ENCODE data around the gene GABRG3. TPM values are rescaled to one million over a fixed set of nuclear protein-coding genes. Genes with fewer than 3 reads are reported as not detected.
A peak's percentile ranks its signal among the peaks of the same experiment; 100 is the strongest.

Gene GABRG3
- total RNA-seq = 2.5 to 3.1 TPM (median 3.0 TPM) in 3 replicates

GRCh38 chr15:26970712-26971210 is at the start of gene GABRG3:
Gene GABRG3, plus strand, starts transcription at chr15:26971181.
- H3K9me3 Mint-ChIP-seq = no peaks in the 10 kb centered on the region
- H3K27ac Mint-ChIP-seq = no peak within 1 kb of the TSS
- no peaks in the 10 kb centered on the region for H3K36me3 Mint-ChIP-seq
- peak in 1 of 2 experiments; percentile 49 for DNase-seq (ENCODE audit: low spot score in 2 of 2, unreplicated experiment in 2 of 2)
- TF ChIP-seq, protein P1, sequence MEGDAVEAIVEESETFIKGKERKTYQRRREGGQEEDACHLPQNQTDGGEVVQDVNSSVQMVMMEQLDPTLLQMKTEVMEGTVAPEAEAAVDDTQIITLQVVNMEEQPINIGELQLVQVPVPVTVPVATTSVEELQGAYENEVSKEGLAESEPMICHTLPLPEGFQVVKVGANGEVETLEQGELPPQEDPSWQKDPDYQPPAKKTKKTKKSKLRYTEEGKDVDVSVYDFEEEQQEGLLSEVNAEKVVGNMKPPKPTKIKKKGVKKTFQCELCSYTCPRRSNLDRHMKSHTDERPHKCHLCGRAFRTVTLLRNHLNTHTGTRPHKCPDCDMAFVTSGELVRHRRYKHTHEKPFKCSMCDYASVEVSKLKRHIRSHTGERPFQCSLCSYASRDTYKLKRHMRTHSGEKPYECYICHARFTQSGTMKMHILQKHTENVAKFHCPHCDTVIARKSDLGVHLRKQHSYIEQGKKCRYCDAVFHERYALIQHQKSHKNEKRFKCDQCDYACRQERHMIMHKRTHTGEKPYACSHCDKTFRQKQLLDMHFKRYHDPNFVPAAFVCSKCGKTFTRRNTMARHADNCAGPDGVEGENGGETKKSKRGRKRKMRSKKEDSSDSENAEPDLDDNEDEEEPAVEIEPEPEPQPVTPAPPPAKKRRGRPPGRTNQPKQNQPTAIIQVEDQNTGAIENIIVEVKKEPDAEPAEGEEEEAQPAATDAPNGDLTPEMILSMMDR (IDR thresholded peaks at IDR 0.05; ENCODE audit: unreplicated experiment) = no peak
- peak within 1 kb of the TSS; percentile 70 for H3K4me3 Mint-ChIP-seq
- H3K27me3 Mint-ChIP-seq (ENCODE audit: low read depth) = peaks cover 83% of the 10 kb centered on the region
- H3K4me1 Mint-ChIP-seq = peaks cover 4% of the 10 kb centered on the region

GRCh38 chr15:26921433-26921832 is 49.5 kb upstream of the GABRG3 start:
- TF ChIP-seq, protein P1 (IDR thresholded peaks at IDR 0.05; ENCODE audit: unreplicated experiment) = no peak
- Mint-ChIP-seq H3K9me3 (peaks cover 6% of the 10 kb centered on the region), H3K4me3 (no peak overlapping the region), H3K27me3 (ENCODE audit: low read depth) (no peaks in the 10 kb centered on the region), H3K36me3 (no peaks in the 10 kb centered on the region), H3K4me1 (no peaks in the 10 kb centered on the region), H3K27ac (no peak overlapping the region)
- no peak for DNase-seq (ENCODE audit: low spot score in 2 of 2, unreplicated experiment in 2 of 2)

- TF ChIP-seq, protein P1 (IDR thresholded peaks at IDR 0.05; ENCODE audit: unreplicated experiment) = no peak
- Mint-ChIP-seq H3K4me3 (no peak overlapping the region), H3K36me3 (no peaks in the 10 kb centered on the region), H3K27ac (no peak overlapping the region), H3K27me3 (ENCODE audit: low read depth) (peaks cover 5% of the 10 kb centered on the region), H3K9me3 (peaks cover 6% of the 10 kb centered on the region), H3K4me1 (no peaks in the 10 kb centered on the region)
- DNase-seq (ENCODE audit: low spot score in 2 of 2, unreplicated experiment in 2 of 2) = no peak
Measured at GRCh38 chr15:26926081-26926480, 44.9 kb upstream of the GABRG3 start.

GRCh38 chr15:26928051-26928450 is 42.9 kb upstream of the GABRG3 start:
- no peaks in the 10 kb centered on the region for H3K36me3 Mint-ChIP-seq
- TF ChIP-seq, protein P1 (IDR thresholded peaks at IDR 0.05; ENCODE audit: unreplicated experiment) = no peak
- peaks cover 5% of the 10 kb centered on the region for H3K27me3 Mint-ChIP-seq (ENCODE audit: low read depth)
- peaks cover 8% of the 10 kb centered on the region for H3K9me3 Mint-ChIP-seq
- no peak for DNase-seq (ENCODE audit: low spot score in 2 of 2, unreplicated experiment in 2 of 2)
- H3K4me1 Mint-ChIP-seq = no peaks in the 10 kb centered on the region
- no peak overlapping the region for H3K4me3 Mint-ChIP-seq
- no peak overlapping the region for H3K27ac Mint-ChIP-seq

DNA sequence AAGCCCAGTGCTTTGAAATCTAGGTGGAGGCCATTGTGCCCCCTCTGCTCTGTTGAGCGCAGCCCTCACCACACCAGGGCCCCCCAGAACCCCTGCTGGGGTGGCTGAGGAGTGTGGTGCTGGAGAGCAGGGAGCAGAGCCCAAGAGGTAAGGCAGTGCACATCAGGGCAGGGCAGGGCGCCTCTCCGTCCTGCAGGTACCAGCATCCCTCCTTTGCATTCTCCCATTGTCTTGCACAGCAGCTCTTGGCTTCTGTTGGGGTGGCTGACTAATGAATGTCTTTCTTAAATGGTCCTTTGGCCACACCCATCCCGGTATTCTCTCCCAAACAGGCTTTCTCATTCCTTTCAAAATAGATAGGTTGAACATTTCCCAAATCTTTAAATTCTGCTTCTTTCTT is 41.4 kb upstream of the GABRG3 start:
- no peak for DNase-seq (ENCODE audit: low spot score in 2 of 2, unreplicated experiment in 2 of 2)
- TF ChIP-seq, protein P1 (IDR thresholded peaks at IDR 0.05; ENCODE audit: unreplicated experiment) = no peak
- Mint-ChIP-seq H3K4me3 (no peak overlapping the region), H3K27me3 (ENCODE audit: low read depth) (peaks cover 5% of the 10 kb centered on the region), H3K9me3 (peaks cover 8% of the 10 kb centered on the region), H3K36me3 (no peaks in the 10 kb centered on the region), H3K4me1 (no peaks in the 10 kb centered on the region), H3K27ac (no peak overlapping the region)

DNA sequence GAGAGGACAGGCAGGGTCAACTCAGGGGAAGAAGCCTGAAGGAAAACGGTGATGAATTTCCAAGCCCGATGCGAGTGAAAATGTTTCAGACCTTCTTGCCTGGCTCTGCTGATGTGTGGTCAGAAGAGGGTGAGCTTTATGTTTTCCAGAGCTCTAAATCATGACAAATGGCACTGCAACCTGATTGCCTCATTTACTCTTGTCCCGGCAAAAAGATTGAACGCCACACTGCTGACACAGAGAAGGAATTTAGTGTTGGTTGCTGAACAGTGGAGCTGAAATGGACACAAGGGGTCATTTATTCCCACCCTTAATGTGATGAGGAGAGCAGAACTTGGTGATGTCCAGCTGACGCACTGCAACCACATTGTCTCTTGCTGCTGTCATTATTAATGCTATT is 36.1 kb upstream of the GABRG3 start:
- Mint-ChIP-seq H3K36me3 (no peaks in the 10 kb centered on the region), H3K27me3 (ENCODE audit: low read depth) (peaks cover 5% of the 10 kb centered on the region), H3K4me3 (no peak overlapping the region), H3K4me1 (no peaks in the 10 kb centered on the region), H3K9me3 (peaks cover 8% of the 10 kb centered on the region), H3K27ac (no peak overlapping the region)
- TF ChIP-seq, protein P1 (IDR thresholded peaks at IDR 0.05; ENCODE audit: unreplicated experiment) = no peak
- no peak for DNase-seq (ENCODE audit: low spot score in 2 of 2, unreplicated experiment in 2 of 2)

Data from mesothelial cell of epicardium (in vitro differentiated cells).